ENCODE measurements around the gene TFF1.

TFF1 gene

GRCh38 chr21:42363312-42363711 is 3.0 kb downstream of the TFF1 start:
- DNase-seq (ENCODE audit: low read depth), result no peak
- no peak overlapping the region for H3K4me3 ChIP-seq (ENCODE audit: low read length)
- TF ChIP-seq, protein P1, sequence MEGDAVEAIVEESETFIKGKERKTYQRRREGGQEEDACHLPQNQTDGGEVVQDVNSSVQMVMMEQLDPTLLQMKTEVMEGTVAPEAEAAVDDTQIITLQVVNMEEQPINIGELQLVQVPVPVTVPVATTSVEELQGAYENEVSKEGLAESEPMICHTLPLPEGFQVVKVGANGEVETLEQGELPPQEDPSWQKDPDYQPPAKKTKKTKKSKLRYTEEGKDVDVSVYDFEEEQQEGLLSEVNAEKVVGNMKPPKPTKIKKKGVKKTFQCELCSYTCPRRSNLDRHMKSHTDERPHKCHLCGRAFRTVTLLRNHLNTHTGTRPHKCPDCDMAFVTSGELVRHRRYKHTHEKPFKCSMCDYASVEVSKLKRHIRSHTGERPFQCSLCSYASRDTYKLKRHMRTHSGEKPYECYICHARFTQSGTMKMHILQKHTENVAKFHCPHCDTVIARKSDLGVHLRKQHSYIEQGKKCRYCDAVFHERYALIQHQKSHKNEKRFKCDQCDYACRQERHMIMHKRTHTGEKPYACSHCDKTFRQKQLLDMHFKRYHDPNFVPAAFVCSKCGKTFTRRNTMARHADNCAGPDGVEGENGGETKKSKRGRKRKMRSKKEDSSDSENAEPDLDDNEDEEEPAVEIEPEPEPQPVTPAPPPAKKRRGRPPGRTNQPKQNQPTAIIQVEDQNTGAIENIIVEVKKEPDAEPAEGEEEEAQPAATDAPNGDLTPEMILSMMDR (conservative IDR thresholded peaks at IDR 0.05; ENCODE audit: low read depth, low read length), result no peak

- TF ChIP-seq, protein P1 (conservative IDR thresholded peaks at IDR 0.05; ENCODE audit: low read depth, low read length), result no peak
- no peak overlapping the region for H3K4me3 ChIP-seq (ENCODE audit: low read length)
- DNase-seq (ENCODE audit: low read depth), result no peak
These were observed 3.6 kb downstream of the TFF1 start for GRCh38 chr21:42362700-42363099.

GRCh38 chr21:42362198-42362597 is 4.1 kb downstream of the TFF1 start:
- TF ChIP-seq, protein P1 (conservative IDR thresholded peaks at IDR 0.05; ENCODE audit: low read depth, low read length), result no peak
- no peak for DNase-seq (ENCODE audit: low read depth)
- no peak overlapping the region for H3K4me3 ChIP-seq (ENCODE audit: low read length)

GRCh38 chr21:42361286-42361685 is 5.0 kb downstream of the TFF1 start:
- TF ChIP-seq, protein P1 (conservative IDR thresholded peaks at IDR 0.05; ENCODE audit: low read depth, low read length), result no peak
- H3K4me3 ChIP-seq (ENCODE audit: low read length), result no peak overlapping the region
- DNase-seq (ENCODE audit: low read depth), result no peak

- TF ChIP-seq, protein P1 (conservative IDR thresholded peaks at IDR 0.05; ENCODE audit: low read depth, low read length), result peak; percentile 2
- DNase-seq (ENCODE audit: low read depth), result no peak
- H3K4me3 ChIP-seq (ENCODE audit: low read length), result no peak overlapping the region
These were observed 6.0 kb downstream of the TFF1 start for GRCh38 chr21:42360317-42360716.

GRCh38 chr21:42358937-42359336 is 7.4 kb downstream of the TFF1 start:
- no peak for DNase-seq (ENCODE audit: low read depth)
- H3K4me3 ChIP-seq (ENCODE audit: low read length), result no peak overlapping the region
- TF ChIP-seq, protein P1 (conservative IDR thresholded peaks at IDR 0.05; ENCODE audit: low read depth, low read length), result no peak

- no peak for DNase-seq (ENCODE audit: low read depth)
- TF ChIP-seq, protein P1 (conservative IDR thresholded peaks at IDR 0.05; ENCODE audit: low read depth, low read length), result no peak
- no peak overlapping the region for H3K4me3 ChIP-seq (ENCODE audit: low read length)
These were observed 8.1 kb downstream of the TFF1 start for GRCh38 chr21:42358261-42358660.
